Caco-2 (cell line): ENCODE data around the gene UHRF2. TPM values are rescaled to one million over a fixed set of nuclear protein-coding genes. Genes with fewer than 3 reads are reported as not detected.

Experiments used
- BruUV-seq: library from RNA; stranded (reverse); fragments of 400-500 nt; replicated peaks from 2 replicates; lab custom pipeline; 2021; lab: Mats Ljungman, UMichigan
- CTCF ChIA-PET: fragments of 300-600 bp; sonication (Branson Sonifier 250); formaldehyde crosslinking; loops from one replicate; lab custom pipeline; 2022; ENCODE audit warnings: antibody characterized with exemption; lab: Charles Lee
- POLR2A ChIA-PET: fragments of 300-600 bp; sonication (Branson Sonifier 250); formaldehyde crosslinking; loops from one replicate; lab custom pipeline; 2022; ENCODE audit warnings: antibody characterized with exemption; lab: Charles Lee
- DNase-seq, 2 experiments: peaks; one replicate each; pipeline versions ENCODE4 v3.0.0 to v3.0.0-alpha.2; 2020 to 2022
- H3K27me3 ChIP-seq: replicated peaks from 2 replicates; pipeline ENCODE4 v1.6.0; 2011; ENCODE audit warnings: low read length; ENCODE audit not compliant: control insufficient read depth, insufficient read depth
- H3K36me3 ChIP-seq: 2 replicates; pipeline ENCODE4 v1.5.1; 2011; ENCODE audit warnings: low read length; ENCODE audit not compliant: control insufficient read depth, insufficient read depth
- H3K4me1 ChIP-seq: fragments of 250-450 bp; sonication (Bioruptor Pico); 2 replicates; pipeline ENCODE4 v1.5.1; 2020; ENCODE audit warnings: mild to moderate bottlenecking
- H3K4me3 ChIP-seq: 2 replicates; pipeline ENCODE4 v1.5.1; 2011; ENCODE audit warnings: low read depth, mild to moderate bottlenecking, control low read depth, low read length
- H3K9me3 ChIP-seq: fragments of 250-450 bp; sonication (Bioruptor Pico); 2 replicates; pipeline ENCODE4 v1.5.1; 2020; ENCODE audit warnings: mild to moderate bottlenecking, moderate library complexity
- H3K27ac Mint-ChIP-seq: one replicate; pipeline ENCODE4 v1.8.0; 2022; ENCODE audit warnings: mixed read lengths; ENCODE audit not compliant: unreplicated experiment
- H3K27me3 Mint-ChIP-seq: one replicate; pipeline ENCODE4 v1.8.0; 2022; ENCODE audit warnings: mixed read lengths; ENCODE audit not compliant: insufficient read depth, unreplicated experiment
- H3K36me3 Mint-ChIP-seq: one replicate; pipeline ENCODE4 v1.8.0; 2022; ENCODE audit warnings: mild to moderate bottlenecking, mixed read lengths; ENCODE audit not compliant: insufficient read depth, unreplicated experiment
- H3K4me1 Mint-ChIP-seq: one replicate; pipeline ENCODE4 v1.8.0; 2022; ENCODE audit warnings: low read depth, mixed read lengths; ENCODE audit not compliant: unreplicated experiment
- H3K4me3 Mint-ChIP-seq: one replicate; pipeline ENCODE4 v1.8.0; 2022; ENCODE audit warnings: mild to moderate bottlenecking, moderate library complexity, mixed read lengths; ENCODE audit not compliant: unreplicated experiment
- H3K9me3 Mint-ChIP-seq: one replicate; pipeline ENCODE4 v1.8.0; 2022; ENCODE audit warnings: mixed read lengths; ENCODE audit not compliant: unreplicated experiment
- CTCF ChIP-seq, 2 experiments: fragments of 200-600 bp in 1 of 2; IDR thresholded peaks; 1 replicate in 1 of 2; 2 replicates in 1 of 2; pipeline versions ENCODE4 v1.5.1 to v1.8.0; 2011 to 2022; ENCODE audit warnings: antibody characterized with exemption in 1 of 2, control low read depth in 1 of 2, inconsistent platforms in 1 of 2, low read depth in 1 of 2, low read length in 1 of 2, mild to moderate bottlenecking in 1 of 2, moderate library complexity in 1 of 2; ENCODE audit not compliant: insufficient read depth in 1 of 2, severe bottlenecking in 1 of 2, unreplicated experiment in 1 of 2
- intact Hi-C: fragments of 100-400 bp; cut with micrococcal nuclease; formaldehyde crosslinking; loops from one replicate; pipeline ENCODE4 v1.10.0; 2022; ENCODE audit not compliant: unreplicated experiment
- total RNA-seq: library from RNA; stranded (reverse); gene quantifications from 2 replicates; pipeline ENCODE4 v1.2.3, GENCODE V29; 2022

UHRF2 gene
- total RNA-seq, 1 experiment from 2014 or later, result 38.1 TPM

- POLR2A ChIA-PET, result interaction anchor here (0.6 kb wide), 1 partner anchor 267 kb away, joined by 3 read pairs; no protein-coding TSS in a partner anchor
- Mint-ChIP-seq H3K27me3 (no peaks in the 10 kb centered on the region), H3K4me3 (no peak overlapping the region), H3K27ac (no peak overlapping the region), H3K9me3 (no peaks in the 10 kb centered on the region), H3K36me3 (peaks cover 39% of the 10 kb centered on the region), H3K4me1 (peaks cover 9% of the 10 kb centered on the region)
- H3K27me3 ChIP-seq, result no peaks in the 10 kb centered on the region
- DNase-seq, result no peak
- no peak overlapping the region for H3K4me3 ChIP-seq
- no peaks in the 10 kb centered on the region for H3K4me1 ChIP-seq
- CTCF ChIA-PET, result interaction anchor here (0.6 kb wide), 1 partner anchor 79 kb away, joined by 3 read pairs; no protein-coding TSS in a partner anchor
- intact Hi-C loops, result loop anchor here (10.0 kb wide), 1 partner anchor 74 kb away; the partner anchor contains the start of gene UHRF2
- no TSS peak for BruUV-seq
- H3K36me3 ChIP-seq, result no peaks in the 10 kb centered on the region
- TF ChIP-seq CTCF (IDR thresholded peaks at IDR 0.05; ENCODE audit: insufficient read depth in 1 of 2, low read depth in 1 of 2, low read length in 1 of 2, severe bottlenecking in 1 of 2, unreplicated experiment in 1 of 2), result no peak
- H3K9me3 ChIP-seq, result no peaks in the 10 kb centered on the region
Measured at GRCh38 chr9:6489099-6489498, 76.1 kb downstream of the UHRF2 start.

- Mint-ChIP-seq H3K36me3 (peaks cover 35% of the 10 kb centered on the region), H3K4me3 (no peak overlapping the region), H3K27ac (no peak overlapping the region), H3K4me1 (peaks cover 5% of the 10 kb centered on the region), H3K9me3 (no peaks in the 10 kb centered on the region), H3K27me3 (no peaks in the 10 kb centered on the region)
- no peak overlapping the region for H3K4me3 ChIP-seq
- no peak for DNase-seq
- no peaks in the 10 kb centered on the region for H3K27me3 ChIP-seq
- intact Hi-C loops, result loop anchor here (10.0 kb wide), 1 partner anchor 194 kb away; no protein-coding TSS in a partner anchor
- no peaks in the 10 kb centered on the region for H3K4me1 ChIP-seq
- TF ChIP-seq CTCF (IDR thresholded peaks at IDR 0.05; ENCODE audit: insufficient read depth in 1 of 2, low read depth in 1 of 2, low read length in 1 of 2, severe bottlenecking in 1 of 2, unreplicated experiment in 1 of 2), result no peak
- no peaks in the 10 kb centered on the region for H3K36me3 ChIP-seq
- ChIA-PET CTCF (no interaction called here), POLR2A (no interaction called here)
- no TSS peak for BruUV-seq
- H3K9me3 ChIP-seq, result no peaks in the 10 kb centered on the region
Measured at GRCh38 chr9:6490863-6491262, 77.9 kb downstream of the UHRF2 start.

GRCh38 chr9:6495466-6495865 lies 82.5 kb downstream of the UHRF2 start:
- no peak for TF ChIP-seq CTCF (IDR thresholded peaks at IDR 0.05; ENCODE audit: insufficient read depth in 1 of 2, low read depth in 1 of 2, low read length in 1 of 2, severe bottlenecking in 1 of 2, unreplicated experiment in 1 of 2)
- Histone ChIP-seq H3K27me3 (no peaks in the 10 kb centered on the region), H3K9me3 (no peaks in the 10 kb centered on the region), H3K4me3 (no peak overlapping the region), H3K36me3 (peaks cover 2% of the 10 kb centered on the region), H3K4me1 (no peaks in the 10 kb centered on the region)
- H3K4me1 Mint-ChIP-seq, result peaks cover 4% of the 10 kb centered on the region
- H3K36me3 Mint-ChIP-seq, result peaks cover 32% of the 10 kb centered on the region
- no peak overlapping the region for H3K4me3 Mint-ChIP-seq
- H3K9me3 Mint-ChIP-seq, result no peaks in the 10 kb centered on the region
- ChIA-PET CTCF (interaction anchor here (0.7 to 1.0 kb wide), 2 partner anchors 82 to 142 kb away, joined by 3 read pairs; partner anchors contain the start of gene UHRF2), POLR2A (no interaction called here)
- no peak overlapping the region for H3K27ac Mint-ChIP-seq
- no TSS peak for BruUV-seq
- intact Hi-C loops, result loop anchor here (10.0 kb wide), 1 partner anchor 189 kb away; no protein-coding TSS in a partner anchor
- no peaks in the 10 kb centered on the region for H3K27me3 Mint-ChIP-seq
- DNase-seq, result no peak
